ENCODE measurements around the gene PCYT2. TPM values are rescaled to one million over a fixed set of nuclear protein-coding genes. Genes with fewer than 3 reads are reported as not detected.

Gene PCYT2
- total and polyA plus RNA-seq, 10 of the 15 experiments (the other 5 are each of a cell fraction or from before 2014, with no cell fraction given), result 0.63 to 72.0 (median 45.0) TPM

DNA sequence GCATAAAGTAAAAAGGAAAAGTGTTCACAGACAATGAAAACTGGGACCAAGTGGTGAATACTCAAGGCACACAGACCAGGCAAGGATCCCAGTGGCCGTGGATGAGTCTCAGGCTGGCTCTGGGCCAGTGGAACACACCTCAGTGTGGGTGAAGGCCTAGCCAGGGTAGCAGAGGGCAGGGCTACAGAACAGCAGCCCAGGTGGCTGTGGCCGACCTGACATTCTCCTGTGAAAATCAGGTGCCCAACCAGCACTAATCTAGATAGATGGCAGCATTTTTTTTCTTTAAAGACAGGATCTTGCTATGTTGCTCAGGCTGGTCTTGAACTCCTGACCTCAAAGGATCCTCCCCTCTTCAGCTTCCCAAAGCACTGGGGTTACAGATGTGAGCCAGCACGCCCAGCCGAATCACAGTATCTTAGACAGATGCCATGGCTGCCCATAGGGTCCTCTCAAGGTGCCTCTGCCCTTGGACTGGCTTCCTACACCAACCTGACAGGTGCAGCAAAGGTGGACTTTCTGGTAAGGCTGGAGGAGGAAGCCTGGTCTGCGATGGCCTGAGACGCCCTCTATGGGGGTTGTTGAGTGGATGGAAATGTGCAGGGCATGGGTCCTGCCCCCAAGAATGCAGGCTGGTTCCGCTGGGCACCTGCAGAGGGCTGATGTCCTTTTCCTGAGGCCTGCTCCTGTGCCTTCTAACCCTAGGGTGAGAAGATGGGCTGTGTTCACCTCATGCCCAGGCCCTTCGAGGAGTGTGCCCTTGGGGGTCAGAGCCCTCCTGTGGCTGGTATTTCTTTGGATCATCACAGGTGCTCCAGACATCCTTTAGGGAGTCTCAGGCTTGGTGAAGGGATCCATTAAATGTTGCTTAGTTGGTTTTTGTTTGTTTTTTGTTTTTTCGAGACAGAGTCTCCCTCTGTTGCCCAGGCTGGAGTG, 47.1 kb downstream of the PCYT2 start (continued):
- TF ChIP-seq, protein P1, sequence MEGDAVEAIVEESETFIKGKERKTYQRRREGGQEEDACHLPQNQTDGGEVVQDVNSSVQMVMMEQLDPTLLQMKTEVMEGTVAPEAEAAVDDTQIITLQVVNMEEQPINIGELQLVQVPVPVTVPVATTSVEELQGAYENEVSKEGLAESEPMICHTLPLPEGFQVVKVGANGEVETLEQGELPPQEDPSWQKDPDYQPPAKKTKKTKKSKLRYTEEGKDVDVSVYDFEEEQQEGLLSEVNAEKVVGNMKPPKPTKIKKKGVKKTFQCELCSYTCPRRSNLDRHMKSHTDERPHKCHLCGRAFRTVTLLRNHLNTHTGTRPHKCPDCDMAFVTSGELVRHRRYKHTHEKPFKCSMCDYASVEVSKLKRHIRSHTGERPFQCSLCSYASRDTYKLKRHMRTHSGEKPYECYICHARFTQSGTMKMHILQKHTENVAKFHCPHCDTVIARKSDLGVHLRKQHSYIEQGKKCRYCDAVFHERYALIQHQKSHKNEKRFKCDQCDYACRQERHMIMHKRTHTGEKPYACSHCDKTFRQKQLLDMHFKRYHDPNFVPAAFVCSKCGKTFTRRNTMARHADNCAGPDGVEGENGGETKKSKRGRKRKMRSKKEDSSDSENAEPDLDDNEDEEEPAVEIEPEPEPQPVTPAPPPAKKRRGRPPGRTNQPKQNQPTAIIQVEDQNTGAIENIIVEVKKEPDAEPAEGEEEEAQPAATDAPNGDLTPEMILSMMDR (IDR thresholded peaks at IDR 0.05 in 2 of 3, conservative IDR thresholded peaks at IDR 0.05 in 1 of 3; ENCODE audit: control insufficient read depth in 2 of 3, extremely low read depth in 1 of 3, insufficient read depth in 1 of 3, low read depth in 3 of 3, low read length in 3 of 3), result peak in 1 of 3 experiments; percentile 0; a peak in 1 of 6 replicates
- no peak for TF ChIP-seq IKZF2 (IDR thresholded peaks at IDR 0.05)
- peak; percentile 54; the same call in 1 of the 2 replicates for TF ChIP-seq POLR2AphosphoS5 (IDR thresholded peaks at IDR 0.05; ENCODE audit: low read length)
- no peak for TF ChIP-seq BHLHE40 (IDR thresholded peaks at IDR 0.05; ENCODE audit: borderline replicate concordance in 1 of 2, low read depth in 2 of 2, low read length in 1 of 2)
- no peak for TF ChIP-seq JUNB (IDR thresholded peaks at IDR 0.05)
- no peak for TF ChIP-seq ZNF384 (IDR thresholded peaks at IDR 0.05; ENCODE audit: borderline replicate concordance, low read depth, low read length)
- TF ChIP-seq SMAD5 (IDR thresholded peaks at IDR 0.05; ENCODE audit: low read depth), result no peak
- TF ChIP-seq, protein P2, sequence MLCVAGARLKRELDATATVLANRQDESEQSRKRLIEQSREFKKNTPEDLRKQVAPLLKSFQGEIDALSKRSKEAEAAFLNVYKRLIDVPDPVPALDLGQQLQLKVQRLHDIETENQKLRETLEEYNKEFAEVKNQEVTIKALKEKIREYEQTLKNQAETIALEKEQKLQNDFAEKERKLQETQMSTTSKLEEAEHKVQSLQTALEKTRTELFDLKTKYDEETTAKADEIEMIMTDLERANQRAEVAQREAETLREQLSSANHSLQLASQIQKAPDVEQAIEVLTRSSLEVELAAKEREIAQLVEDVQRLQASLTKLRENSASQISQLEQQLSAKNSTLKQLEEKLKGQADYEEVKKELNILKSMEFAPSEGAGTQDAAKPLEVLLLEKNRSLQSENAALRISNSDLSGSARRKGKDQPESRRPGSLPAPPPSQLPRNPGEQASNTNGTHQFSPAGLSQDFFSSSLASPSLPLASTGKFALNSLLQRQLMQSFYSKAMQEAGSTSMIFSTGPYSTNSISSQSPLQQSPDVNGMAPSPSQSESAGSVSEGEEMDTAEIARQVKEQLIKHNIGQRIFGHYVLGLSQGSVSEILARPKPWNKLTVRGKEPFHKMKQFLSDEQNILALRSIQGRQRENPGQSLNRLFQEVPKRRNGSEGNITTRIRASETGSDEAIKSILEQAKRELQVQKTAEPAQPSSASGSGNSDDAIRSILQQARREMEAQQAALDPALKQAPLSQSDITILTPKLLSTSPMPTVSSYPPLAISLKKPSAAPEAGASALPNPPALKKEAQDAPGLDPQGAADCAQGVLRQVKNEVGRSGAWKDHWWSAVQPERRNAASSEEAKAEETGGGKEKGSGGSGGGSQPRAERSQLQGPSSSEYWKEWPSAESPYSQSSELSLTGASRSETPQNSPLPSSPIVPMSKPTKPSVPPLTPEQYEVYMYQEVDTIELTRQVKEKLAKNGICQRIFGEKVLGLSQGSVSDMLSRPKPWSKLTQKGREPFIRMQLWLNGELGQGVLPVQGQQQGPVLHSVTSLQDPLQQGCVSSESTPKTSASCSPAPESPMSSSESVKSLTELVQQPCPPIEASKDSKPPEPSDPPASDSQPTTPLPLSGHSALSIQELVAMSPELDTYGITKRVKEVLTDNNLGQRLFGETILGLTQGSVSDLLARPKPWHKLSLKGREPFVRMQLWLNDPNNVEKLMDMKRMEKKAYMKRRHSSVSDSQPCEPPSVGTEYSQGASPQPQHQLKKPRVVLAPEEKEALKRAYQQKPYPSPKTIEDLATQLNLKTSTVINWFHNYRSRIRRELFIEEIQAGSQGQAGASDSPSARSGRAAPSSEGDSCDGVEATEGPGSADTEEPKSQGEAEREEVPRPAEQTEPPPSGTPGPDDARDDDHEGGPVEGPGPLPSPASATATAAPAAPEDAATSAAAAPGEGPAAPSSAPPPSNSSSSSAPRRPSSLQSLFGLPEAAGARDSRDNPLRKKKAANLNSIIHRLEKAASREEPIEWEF (IDR thresholded peaks at IDR 0.05; ENCODE audit: insufficient replicate concordance, low read depth, low read length), result no peak
- no peak for TF ChIP-seq SREBF1 (IDR thresholded peaks at IDR 0.05; ENCODE audit: low read length)
- TF ChIP-seq SMC3 (IDR thresholded peaks at IDR 0.05; ENCODE audit: borderline replicate concordance, low read length), result no peak
- TF ChIP-seq TCF7 (IDR thresholded peaks at IDR 0.05; ENCODE audit: borderline replicate concordance), result no peak
- no peak for TF ChIP-seq IKZF1 (conservative IDR thresholded peaks at IDR 0.05)
- peak; percentile 64 for TF ChIP-seq POLR2A (IDR thresholded peaks at IDR 0.05; ENCODE audit: low read depth, low read length)

All from GM12878 (cell line).